ENCODE results near the gene LARP6.
A peak's percentile ranks its signal among the peaks of the same experiment; 100 is the strongest.

LARP6 gene

GRCh38 chr15:70853973-70854665 is at the start of gene LARP6:
Gene LARP6 (minus strand): TSS chr15:70854157. CDS start chr15:70854088, 69 bp downstream.
- H3K4me3 ChIP-seq (ENCODE audit: low read depth, low read length), result peak within 1 kb of the TSS; percentile 74

GRCh38 chr15:70902107-70902506 is 48.1 kb upstream of the LARP6 start:
- H3K36me3 ChIP-seq, result peaks cover 8% of the 10 kb centered on the region
- no peaks in the 10 kb centered on the region for H3K27me3 ChIP-seq (ENCODE audit: insufficient read depth, low read depth, severe bottlenecking)
- no peak overlapping the region for H3K27ac ChIP-seq
- H3K4me3 ChIP-seq (ENCODE audit: low read depth, low read length), result no peak overlapping the region
- DNase-seq, result no peak
- no peaks in the 10 kb centered on the region for H3K9me3 ChIP-seq (ENCODE audit: severe bottlenecking)
- TF ChIP-seq, protein P1, sequence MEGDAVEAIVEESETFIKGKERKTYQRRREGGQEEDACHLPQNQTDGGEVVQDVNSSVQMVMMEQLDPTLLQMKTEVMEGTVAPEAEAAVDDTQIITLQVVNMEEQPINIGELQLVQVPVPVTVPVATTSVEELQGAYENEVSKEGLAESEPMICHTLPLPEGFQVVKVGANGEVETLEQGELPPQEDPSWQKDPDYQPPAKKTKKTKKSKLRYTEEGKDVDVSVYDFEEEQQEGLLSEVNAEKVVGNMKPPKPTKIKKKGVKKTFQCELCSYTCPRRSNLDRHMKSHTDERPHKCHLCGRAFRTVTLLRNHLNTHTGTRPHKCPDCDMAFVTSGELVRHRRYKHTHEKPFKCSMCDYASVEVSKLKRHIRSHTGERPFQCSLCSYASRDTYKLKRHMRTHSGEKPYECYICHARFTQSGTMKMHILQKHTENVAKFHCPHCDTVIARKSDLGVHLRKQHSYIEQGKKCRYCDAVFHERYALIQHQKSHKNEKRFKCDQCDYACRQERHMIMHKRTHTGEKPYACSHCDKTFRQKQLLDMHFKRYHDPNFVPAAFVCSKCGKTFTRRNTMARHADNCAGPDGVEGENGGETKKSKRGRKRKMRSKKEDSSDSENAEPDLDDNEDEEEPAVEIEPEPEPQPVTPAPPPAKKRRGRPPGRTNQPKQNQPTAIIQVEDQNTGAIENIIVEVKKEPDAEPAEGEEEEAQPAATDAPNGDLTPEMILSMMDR (IDR thresholded peaks at IDR 0.05; ENCODE audit: low read depth, low read length), result no peak

More at GRCh38 chr15:70853973-70854665, at the start of gene LARP6:
- no peaks in the 10 kb centered on the region for H3K27me3 ChIP-seq (ENCODE audit: insufficient read depth, low read depth, severe bottlenecking)
- TF ChIP-seq, protein P1 (IDR thresholded peaks at IDR 0.05; ENCODE audit: low read depth, low read length), result no peak
- H3K36me3 ChIP-seq, result peaks cover 2% of the 10 kb centered on the region; the same call in 1 of the 2 replicates
- H3K9me3 ChIP-seq (ENCODE audit: severe bottlenecking), result no peaks in the 10 kb centered on the region
- peak within 1 kb of the TSS; percentile 73 for H3K27ac ChIP-seq
- peak; percentile 73 for DNase-seq

DNA sequence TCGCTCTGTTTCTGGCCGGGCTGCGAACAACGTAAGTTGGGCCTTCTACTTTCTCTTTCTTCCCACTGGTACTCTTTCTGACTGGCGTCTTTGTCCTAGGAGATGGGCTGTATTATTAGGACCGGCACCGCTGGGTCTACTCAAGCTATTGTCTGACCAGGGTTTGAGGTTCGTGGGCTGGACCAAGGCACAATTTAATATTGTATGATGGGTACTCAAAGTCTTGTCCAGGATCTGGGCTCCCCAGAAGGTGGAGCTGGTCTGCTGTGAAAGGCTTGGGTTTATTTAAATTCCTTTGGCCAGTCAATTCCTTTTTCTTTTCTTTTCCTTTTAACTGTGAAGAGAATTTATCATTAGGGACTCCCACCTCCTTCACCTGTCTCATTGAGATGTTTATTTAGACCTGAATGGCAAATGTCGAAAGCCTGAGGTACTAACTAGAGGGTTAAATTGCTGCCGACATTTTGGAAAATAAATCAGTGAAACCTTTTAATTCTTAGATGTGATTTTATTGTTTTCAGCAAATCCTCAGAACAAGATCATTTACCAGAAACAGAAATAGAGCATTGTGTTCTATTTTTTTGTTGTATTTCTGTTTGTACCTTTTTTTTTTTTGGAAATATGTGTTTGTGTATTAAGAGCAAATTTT is 39.1 kb upstream of the LARP6 start:
- Histone ChIP-seq H3K27ac (peak overlapping the region; percentile 79), H3K27me3 (ENCODE audit: insufficient read depth, low read depth, severe bottlenecking) (no peaks in the 10 kb centered on the region), H3K4me3 (ENCODE audit: low read depth, low read length) (peak overlapping the region; percentile 65), H3K9me3 (ENCODE audit: severe bottlenecking) (no peaks in the 10 kb centered on the region), H3K36me3 (no peaks in the 10 kb centered on the region)
- DNase-seq, result peak; percentile 22
- TF ChIP-seq, protein P1 (IDR thresholded peaks at IDR 0.05; ENCODE audit: low read depth, low read length), result peak; percentile 44

DNA sequence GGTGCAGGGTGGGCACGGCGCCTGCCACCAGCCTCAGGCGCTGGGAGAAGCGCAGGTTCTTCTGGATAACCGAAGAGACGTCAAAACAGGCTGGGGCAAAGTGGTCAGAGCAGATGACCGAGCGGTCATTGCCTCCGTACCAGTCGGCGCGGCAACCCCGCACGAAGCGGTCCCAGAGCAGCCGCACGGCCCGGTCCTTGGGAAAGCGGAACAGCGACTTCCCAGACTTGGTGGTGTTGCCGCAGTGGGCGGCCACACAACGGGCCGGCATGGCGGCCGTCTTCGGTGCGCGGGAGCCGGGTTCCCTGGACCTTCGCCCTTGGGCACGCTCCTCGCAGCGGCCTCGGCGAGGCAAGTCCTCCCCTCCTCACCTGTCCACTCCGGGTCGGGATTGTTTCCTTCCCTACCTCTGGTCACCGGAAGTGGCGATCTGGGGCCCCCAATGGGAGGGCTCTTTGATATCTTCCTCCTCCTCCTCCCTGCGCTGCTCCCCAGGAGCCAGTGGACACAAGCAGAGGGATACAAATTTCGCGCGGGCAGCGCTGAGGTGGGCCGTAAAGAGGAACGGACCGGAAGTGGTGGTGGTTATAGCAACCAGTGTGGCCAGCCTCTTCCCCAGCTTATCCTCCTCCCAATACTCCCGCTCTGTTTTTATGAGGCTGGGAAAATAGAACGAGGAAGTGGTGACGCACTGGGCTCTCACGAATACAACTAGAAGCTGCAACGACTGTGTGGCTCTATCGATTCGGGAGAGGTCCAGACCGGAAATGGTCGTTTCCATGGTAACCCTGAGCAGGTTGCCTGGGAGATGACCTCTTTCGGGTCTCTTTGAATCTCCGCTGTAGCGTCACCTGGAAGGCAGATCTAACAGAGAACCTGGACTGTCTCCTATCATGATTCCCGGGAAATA is 38.3 kb upstream of the LARP6 start, which contains the start of the genes LRRC49 and THAP10:
Gene LRRC49, plus strand, starts transcription at position 825 of the 910 bp plus-strand sequence. Its CDS starts 69 bp downstream, at position 894.
Gene THAP10, minus strand, starts transcription at position 432 of the 910 bp plus-strand sequence. Its CDS starts 161 bp downstream, at position 271.
- H3K27ac ChIP-seq, result peak within 1 kb of the TSS; percentile 79
- TF ChIP-seq, protein P1 (IDR thresholded peaks at IDR 0.05; ENCODE audit: low read depth, low read length), result no peak
- no peaks in the 10 kb centered on the region for H3K9me3 ChIP-seq (ENCODE audit: severe bottlenecking)
- H3K36me3 ChIP-seq, result no peaks in the 10 kb centered on the region
- no peaks in the 10 kb centered on the region for H3K27me3 ChIP-seq (ENCODE audit: insufficient read depth, low read depth, severe bottlenecking)
- DNase-seq, result peak; percentile 94
- peak within 1 kb of the TSS; percentile 65 for H3K4me3 ChIP-seq (ENCODE audit: low read depth, low read length)

DNA sequence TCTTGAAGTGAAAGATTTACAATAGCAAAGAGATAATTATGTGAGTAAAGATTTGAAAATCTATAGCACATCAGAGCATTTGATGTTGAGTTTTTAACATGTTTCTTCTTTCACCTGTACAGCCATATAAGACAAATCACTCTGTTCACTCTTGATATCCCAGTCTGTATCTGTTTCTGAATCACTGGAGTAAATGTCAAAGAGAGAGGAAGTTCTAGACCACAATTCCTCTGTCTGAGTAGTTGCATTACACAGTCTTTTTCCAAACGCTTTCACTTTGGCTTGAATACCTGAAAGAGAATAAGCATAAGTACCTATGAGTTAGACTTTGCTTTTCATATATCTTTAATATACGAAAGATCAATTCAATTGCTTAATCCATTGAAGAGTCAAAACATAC is 28.4 kb upstream of the LARP6 start:
- no peaks in the 10 kb centered on the region for H3K27me3 ChIP-seq (ENCODE audit: insufficient read depth, low read depth, severe bottlenecking)
- H3K4me3 ChIP-seq (ENCODE audit: low read depth, low read length), result no peak overlapping the region
- no peak for DNase-seq
- no peaks in the 10 kb centered on the region for H3K36me3 ChIP-seq
- TF ChIP-seq, protein P1 (IDR thresholded peaks at IDR 0.05; ENCODE audit: low read depth, low read length), result no peak
- H3K27ac ChIP-seq, result no peak overlapping the region
- H3K9me3 ChIP-seq (ENCODE audit: severe bottlenecking), result no peaks in the 10 kb centered on the region

All from WERI-Rb-1 (cell line).